GM21526 (cell line): Measurements from ENCODE around the gene DCHS2.

Source experiments
- ATAC-seq: cut with Tn5 transposase; IDR thresholded peaks from one replicate; pipeline ENCODE4 v1.9.1; 2021; ENCODE audit warnings: moderate library complexity; ENCODE audit not compliant: unreplicated experiment, low FRiP score

The DCHS2 gene

GRCh38 chr4:154329939-154330338 is 161.7 kb downstream of the DCHS2 start:
- ATAC-seq: no peak

- ATAC-seq: no peak
Measured at GRCh38 chr4:154329268-154329868, 162.2 kb downstream of the DCHS2 start.

GRCh38 chr4:154328030-154328429 is 163.6 kb downstream of the DCHS2 start:
- no peak for ATAC-seq

GRCh38 chr4:154320521-154320920 is 171.1 kb downstream of the DCHS2 start:
- ATAC-seq: no peak

GRCh38 chr4:154319736-154320135 is 171.9 kb downstream of the DCHS2 start:
- no peak for ATAC-seq

GRCh38 chr4:154317201-154317999 is 174.2 kb downstream of the DCHS2 start:
- ATAC-seq: no peak

- ATAC-seq: no peak
Measured at GRCh38 chr4:154315741-154316140, 175.9 kb downstream of the DCHS2 start.

GRCh38 chr4:154314248-154314647 is 177.4 kb downstream of the DCHS2 start:
- ATAC-seq: no peak

- no peak for ATAC-seq
Measured at GRCh38 chr4:154313004-154313585, 178.5 kb downstream of the DCHS2 start.

GRCh38 chr4:154312246-154312645 is 179.4 kb downstream of the DCHS2 start:
- ATAC-seq: no peak

GRCh38 chr4:154310578-154310977 is 181.0 kb downstream of the DCHS2 start:
- ATAC-seq: no peak

GRCh38 chr4:154308207-154308606 is 183.4 kb downstream of the DCHS2 start:
- no peak for ATAC-seq

- ATAC-seq: no peak
Measured at GRCh38 chr4:154307451-154307850, 184.1 kb downstream of the DCHS2 start.

- ATAC-seq: no peak
Measured at GRCh38 chr4:154305616-154306015, 186.0 kb downstream of the DCHS2 start.

- ATAC-seq: no peak
Measured at GRCh38 chr4:154304679-154305078, 186.9 kb downstream of the DCHS2 start.

GRCh38 chr4:154294652-154295350 is 196.8 kb downstream of the DCHS2 start:
- no peak for ATAC-seq

GRCh38 chr4:154293427-154293826 is 198.2 kb downstream of the DCHS2 start:
- ATAC-seq: no peak

- ATAC-seq: no peak
Measured at GRCh38 chr4:154292589-154292988, 199.0 kb downstream of the DCHS2 start.

GRCh38 chr4:154277172-154277571 is 214.4 kb downstream of the DCHS2 start:
- no peak for ATAC-seq

GRCh38 chr4:154276496-154276895 is 215.1 kb downstream of the DCHS2 start:
- ATAC-seq: no peak

- ATAC-seq: no peak
Measured at GRCh38 chr4:154254999-154255398, 236.6 kb downstream of the DCHS2 start.
